DND-41 (cell line): ENCODE measurements around the gene EFL1.

Source experiments
- ATAC-seq: fragments of 200-7000 bp; cut with Tn5 transposase; 3 replicates; pipeline ENCODE4 v1.9.1; 2021; ENCODE audit warnings: low read depth; ENCODE audit not compliant: insufficient read depth
- DNase-seq: peaks from one replicate; pipeline ENCODE4 v3.0.0-alpha.2; 2020
- H2AFZ ChIP-seq: 2 replicates; pipeline ENCODE4 v1.6.0; 2012; ENCODE audit warnings: low read depth, low read length
- H3K27ac ChIP-seq: 2 replicates; pipeline ENCODE4 v1.5.1; 2012; ENCODE audit warnings: low read length, inconsistent platforms
- H3K27me3 ChIP-seq: fragments of 200-600 bp; sonication (generic); 2 replicates; pipeline ENCODE4 v1.6.0; 2012; ENCODE audit warnings: low read length, mild to moderate bottlenecking, inconsistent platforms; ENCODE audit not compliant: insufficient read depth, poor library complexity
- H3K36me3 ChIP-seq: 2 replicates; pipeline ENCODE4 v1.5.1; 2012; ENCODE audit warnings: low read length, inconsistent platforms; ENCODE audit not compliant: insufficient read depth
- H3K4me1 ChIP-seq: 2 replicates; pipeline ENCODE4 v1.5.1; 2012; ENCODE audit warnings: mild to moderate bottlenecking, low read length; ENCODE audit not compliant: insufficient read depth
- H3K4me2 ChIP-seq: 2 replicates; pipeline ENCODE4 v1.6.0; 2012; ENCODE audit warnings: mild to moderate bottlenecking, moderate library complexity, low read length, inconsistent platforms; ENCODE audit not compliant: insufficient read depth
- H3K4me3 ChIP-seq, 2 experiments: fragments of 200-600 bp in 1 of 2; shearing (Covaris generic) in 1 of 2; 2 replicates each; pipeline ENCODE4 v1.5.1; 2012 to 2016; ENCODE audit warnings: inconsistent platforms in 2 of 2, low read length in 2 of 2, mild to moderate bottlenecking in 2 of 2, low read depth in 1 of 2, moderate library complexity in 1 of 2
- H3K79me2 ChIP-seq: 2 replicates; pipeline ENCODE4 v1.6.0; 2012; ENCODE audit warnings: low read length, inconsistent platforms; ENCODE audit not compliant: insufficient read depth
- H3K9ac ChIP-seq: 2 replicates; pipeline ENCODE4 v1.6.0; 2012; ENCODE audit warnings: low read depth, mild to moderate bottlenecking, inconsistent platforms, low read length, moderate library complexity
- H3K9me3 ChIP-seq: 2 replicates; pipeline ENCODE4 v1.5.1; 2012; ENCODE audit warnings: low read length, moderate library complexity, mild to moderate bottlenecking, inconsistent platforms; ENCODE audit not compliant: insufficient read depth, severe bottlenecking
- H4K20me1 ChIP-seq: 2 replicates; pipeline ENCODE4 v1.6.0; 2012; ENCODE audit warnings: low read length; ENCODE audit not compliant: insufficient read depth
- EZH2 ChIP-seq: IDR thresholded peaks from 3 replicates; pipeline ENCODE4 v1.6.1; 2012; ENCODE audit warnings: borderline replicate concordance, low read depth, mild to moderate bottlenecking, moderate library complexity, low read length, inconsistent platforms; ENCODE audit not compliant: severe bottlenecking
- TF ChIP-seq, protein P1 (sequence below): IDR thresholded peaks from 2 replicates; pipeline ENCODE4 v1.5.1; 2012; ENCODE audit warnings: borderline replicate concordance, low read length, moderate library complexity, mild to moderate bottlenecking; ENCODE audit not compliant: poor library complexity, severe bottlenecking; ENCODE audit errors: extremely low read depth

Gene EFL1

DNA sequence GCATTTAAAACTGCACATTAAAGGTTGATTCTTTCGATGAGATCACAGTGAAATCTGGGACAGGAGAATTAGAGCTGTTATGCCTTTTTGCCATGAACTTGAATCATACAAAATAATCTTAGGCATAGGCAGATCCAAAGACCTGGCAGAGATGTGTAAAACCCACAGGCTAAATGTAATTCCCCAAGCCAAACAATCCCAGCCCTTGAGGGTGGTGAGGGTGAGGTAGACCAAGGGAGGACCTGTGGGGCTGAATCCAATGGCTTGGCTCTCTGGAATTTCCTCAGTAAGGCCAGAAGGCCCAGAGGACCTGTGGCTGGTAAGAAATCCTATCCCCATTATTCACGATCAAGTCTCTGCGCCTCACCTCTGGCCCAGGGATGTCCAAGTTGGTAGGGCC lies 136.2 kb downstream of the EFL1 start:
- Histone ChIP-seq H3K9ac (no peak overlapping the region), H3K36me3 (peaks cover 36% of the 10 kb centered on the region), H3K27me3 (no peaks in the 10 kb centered on the region), H3K4me1 (no peaks in the 10 kb centered on the region), H3K9me3 (no peaks in the 10 kb centered on the region), H3K27ac (no peak overlapping the region), H3K4me3 (no peak overlapping the region), H2AFZ (no peak overlapping the region), H4K20me1 (no peaks in the 10 kb centered on the region), H3K79me2 (no peaks in the 10 kb centered on the region), H3K4me2 (no peak overlapping the region)
- ATAC-seq = no peak
- TF ChIP-seq, protein P1, sequence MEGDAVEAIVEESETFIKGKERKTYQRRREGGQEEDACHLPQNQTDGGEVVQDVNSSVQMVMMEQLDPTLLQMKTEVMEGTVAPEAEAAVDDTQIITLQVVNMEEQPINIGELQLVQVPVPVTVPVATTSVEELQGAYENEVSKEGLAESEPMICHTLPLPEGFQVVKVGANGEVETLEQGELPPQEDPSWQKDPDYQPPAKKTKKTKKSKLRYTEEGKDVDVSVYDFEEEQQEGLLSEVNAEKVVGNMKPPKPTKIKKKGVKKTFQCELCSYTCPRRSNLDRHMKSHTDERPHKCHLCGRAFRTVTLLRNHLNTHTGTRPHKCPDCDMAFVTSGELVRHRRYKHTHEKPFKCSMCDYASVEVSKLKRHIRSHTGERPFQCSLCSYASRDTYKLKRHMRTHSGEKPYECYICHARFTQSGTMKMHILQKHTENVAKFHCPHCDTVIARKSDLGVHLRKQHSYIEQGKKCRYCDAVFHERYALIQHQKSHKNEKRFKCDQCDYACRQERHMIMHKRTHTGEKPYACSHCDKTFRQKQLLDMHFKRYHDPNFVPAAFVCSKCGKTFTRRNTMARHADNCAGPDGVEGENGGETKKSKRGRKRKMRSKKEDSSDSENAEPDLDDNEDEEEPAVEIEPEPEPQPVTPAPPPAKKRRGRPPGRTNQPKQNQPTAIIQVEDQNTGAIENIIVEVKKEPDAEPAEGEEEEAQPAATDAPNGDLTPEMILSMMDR = no peak
- TF ChIP-seq EZH2 = no peak
- no peak for DNase-seq

DNA sequence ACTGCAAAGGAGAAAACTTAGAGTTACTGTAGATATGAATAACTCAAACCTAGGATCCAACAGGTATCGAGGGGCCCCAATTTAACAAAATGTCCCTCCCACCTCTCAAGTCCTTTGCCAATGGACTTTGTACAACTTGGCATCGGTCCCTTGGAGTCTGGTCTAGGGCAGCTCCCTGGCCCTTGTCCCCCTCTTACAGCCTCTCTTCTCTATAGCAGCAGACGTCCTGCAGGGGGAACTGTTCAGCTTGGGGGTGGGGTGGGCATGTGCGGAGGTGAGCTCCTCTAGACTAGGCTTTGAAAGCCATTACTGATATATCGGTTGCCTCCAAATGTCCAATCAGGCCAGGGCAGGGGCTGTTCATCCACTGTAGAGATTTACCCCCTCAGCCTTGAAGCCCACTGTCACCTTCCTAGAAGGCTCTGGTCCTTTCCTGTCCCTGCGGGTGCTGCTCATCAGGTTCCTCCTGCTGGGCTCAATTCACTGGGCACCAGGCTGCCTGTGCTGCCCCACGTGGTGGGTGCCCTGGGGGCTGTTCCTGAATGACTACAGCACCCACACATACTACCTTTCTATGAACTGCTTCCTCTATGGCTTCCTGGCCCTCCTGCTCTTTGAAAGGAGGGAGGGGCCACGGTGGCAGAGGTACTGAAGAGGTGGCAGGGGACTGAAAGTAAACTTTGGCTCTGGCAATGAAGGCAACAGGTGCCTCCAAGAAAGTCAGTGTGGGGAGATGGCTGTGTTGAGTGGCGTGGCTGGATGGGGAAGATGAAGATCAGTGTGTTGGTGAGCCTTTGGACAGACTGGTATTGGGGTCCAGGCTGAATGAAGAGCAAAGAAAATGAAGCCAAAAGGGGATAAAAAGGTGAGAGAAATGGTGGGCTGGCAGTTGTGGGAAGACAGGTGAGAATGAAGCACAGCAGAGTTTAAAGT lies 137.9 kb downstream of the EFL1 start:
- ATAC-seq = no peak

GRCh38 chr15:82122746-82123400 lies 139.7 kb downstream of the EFL1 start:
- ATAC-seq (no peak), DNase-seq (no peak)
- no peak overlapping the region for H3K4me2 ChIP-seq

More for the DNA sequence above, 137.9 kb downstream of the EFL1 start:
- Histone ChIP-seq H3K4me3 (no peak overlapping the region), H3K79me2 (no peaks in the 10 kb centered on the region), H3K4me1 (no peaks in the 10 kb centered on the region), H3K36me3 (peaks cover 30% of the 10 kb centered on the region), H3K27me3 (no peaks in the 10 kb centered on the region), H3K9ac (no peak overlapping the region), H4K20me1 (no peaks in the 10 kb centered on the region), H2AFZ (no peak overlapping the region), H3K27ac (no peak overlapping the region), H3K4me2 (no peak overlapping the region), H3K9me3 (no peaks in the 10 kb centered on the region)
- no peak for TF ChIP-seq EZH2
- TF ChIP-seq, protein P1 = no peak
- no peak for DNase-seq

More at GRCh38 chr15:82122746-82123400, 139.7 kb downstream of the EFL1 start:
- Histone ChIP-seq H3K79me2 (no peaks in the 10 kb centered on the region), H3K36me3 (peaks cover 20% of the 10 kb centered on the region), H4K20me1 (no peaks in the 10 kb centered on the region), H3K9ac (no peak overlapping the region), H3K4me3 (no peak overlapping the region), H2AFZ (no peak overlapping the region), H3K9me3 (no peaks in the 10 kb centered on the region), H3K27me3 (no peaks in the 10 kb centered on the region), H3K4me1 (no peaks in the 10 kb centered on the region), H3K27ac (no peak overlapping the region)
- TF ChIP-seq EZH2 = no peak
- TF ChIP-seq, protein P1 = no peak
